GM18861 (cell line): ENCODE results near the gene ARID1B.

Source experiments
- ATAC-seq: cut with Tn5 transposase; IDR thresholded peaks from one replicate; pipeline ENCODE4 v1.9.1; 2021; ENCODE audit not compliant: unreplicated experiment

Gene ARID1B

DNA sequence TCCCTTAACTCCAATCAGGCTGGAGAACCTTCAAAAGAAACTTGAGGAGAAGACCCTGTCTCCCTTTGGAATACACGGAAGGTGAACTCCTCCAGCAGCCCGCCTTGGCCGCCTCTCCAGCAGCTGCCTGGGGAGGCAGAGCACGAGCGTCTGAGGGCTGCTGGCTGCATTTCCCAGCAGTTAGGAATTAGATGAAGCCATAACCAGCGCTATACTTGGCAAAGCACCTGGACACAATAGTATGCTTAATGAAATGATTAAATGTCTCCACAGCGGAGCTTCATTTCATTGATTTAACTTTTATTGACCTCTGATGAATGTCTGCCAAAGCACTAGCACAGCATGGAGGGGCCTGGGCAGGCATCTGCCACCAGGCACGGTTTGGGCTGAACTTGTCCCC, 472.6 kb downstream of the ARID1B start:
- ATAC-seq = no peak

DNA sequence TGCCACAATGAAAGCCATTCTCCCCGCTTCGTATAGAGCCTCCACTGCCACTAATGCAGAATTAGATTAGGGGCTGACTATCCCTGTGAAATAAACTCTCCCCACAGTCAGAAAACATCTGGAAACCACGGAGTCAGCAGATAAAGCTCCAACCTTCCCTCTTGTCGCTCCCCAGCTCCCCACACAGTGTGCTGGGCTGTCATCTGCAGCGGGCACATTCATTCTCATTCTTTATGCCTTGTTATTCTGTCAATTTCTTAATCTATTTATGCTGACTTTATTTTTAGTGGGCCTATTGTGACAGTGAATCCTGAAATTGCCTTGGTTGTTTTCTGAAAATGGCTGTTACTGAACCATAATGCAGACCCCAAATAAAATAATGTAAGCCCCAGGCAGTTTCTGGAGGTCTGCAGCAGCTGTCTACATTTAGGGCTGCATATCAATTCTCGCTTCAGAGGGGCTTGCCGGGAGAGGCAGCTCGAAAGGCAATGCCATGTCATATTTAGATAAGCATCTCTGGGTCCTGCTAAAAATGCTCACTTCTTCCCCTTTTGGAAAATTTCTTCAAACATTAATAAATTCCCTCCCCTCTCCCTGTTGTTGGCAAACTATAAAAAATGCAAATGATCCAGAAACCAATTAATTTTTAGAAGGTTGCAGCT, 474.5 kb downstream of the ARID1B start:
- no peak for ATAC-seq

DNA sequence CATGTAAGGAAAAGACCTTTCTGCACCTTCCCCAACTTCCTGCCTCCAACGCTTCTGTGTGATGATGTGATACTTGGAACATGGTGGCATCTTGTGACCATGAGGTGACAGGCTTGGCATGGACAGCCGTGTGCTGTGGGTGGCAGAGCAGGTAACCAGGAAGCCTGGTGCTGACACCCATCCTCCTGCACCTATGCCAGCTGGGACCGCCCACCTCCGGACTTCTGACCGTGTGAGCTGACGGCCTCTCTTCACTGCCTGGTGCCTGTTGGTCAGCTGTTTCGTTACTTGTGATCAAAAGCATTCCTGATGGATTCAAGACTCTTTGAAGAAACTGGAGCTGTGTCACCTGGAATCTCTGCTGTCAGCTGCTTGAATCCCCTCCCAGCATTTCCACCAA, 475.8 kb downstream of the ARID1B start:
- ATAC-seq = no peak

DNA sequence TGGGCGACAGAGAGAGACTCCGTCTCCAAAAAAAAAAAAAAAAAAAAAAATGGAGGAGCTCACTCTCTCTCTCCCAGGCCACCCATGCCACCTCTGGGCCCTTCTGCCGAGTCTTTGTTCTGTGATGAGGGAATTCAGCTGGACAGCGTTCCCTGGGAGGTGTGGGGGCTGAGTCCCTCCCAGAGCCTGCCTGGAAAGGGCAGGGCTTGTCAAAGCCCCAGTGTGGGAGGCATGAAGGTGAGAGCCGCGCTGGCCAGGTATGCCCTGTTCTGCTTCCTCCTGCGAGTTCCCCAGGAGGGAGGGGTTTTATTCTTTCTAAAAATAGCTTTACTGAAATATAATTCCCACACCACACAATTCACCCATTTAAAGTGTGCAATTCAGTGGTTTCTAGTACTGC, 476.5 kb downstream of the ARID1B start:
- no peak for ATAC-seq

DNA sequence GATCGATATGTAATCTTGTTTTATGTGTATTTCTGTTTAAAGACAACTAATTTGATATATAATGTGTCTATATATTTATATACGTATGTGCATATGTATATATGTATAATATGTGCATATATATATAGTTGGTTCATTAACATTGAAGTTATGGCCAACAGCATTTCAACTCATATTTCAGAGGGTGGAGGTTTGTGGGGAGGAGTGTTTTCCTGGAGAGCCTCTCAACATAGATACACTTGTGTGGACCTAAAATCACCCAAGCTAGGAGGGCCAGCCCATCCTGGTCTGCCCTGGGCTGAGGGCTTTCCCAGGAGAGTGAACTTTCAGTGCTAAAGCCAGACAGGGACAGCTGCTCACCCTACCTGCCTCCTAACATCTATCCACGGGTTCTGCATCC, 477.4 kb downstream of the ARID1B start:
- no peak for ATAC-seq

DNA sequence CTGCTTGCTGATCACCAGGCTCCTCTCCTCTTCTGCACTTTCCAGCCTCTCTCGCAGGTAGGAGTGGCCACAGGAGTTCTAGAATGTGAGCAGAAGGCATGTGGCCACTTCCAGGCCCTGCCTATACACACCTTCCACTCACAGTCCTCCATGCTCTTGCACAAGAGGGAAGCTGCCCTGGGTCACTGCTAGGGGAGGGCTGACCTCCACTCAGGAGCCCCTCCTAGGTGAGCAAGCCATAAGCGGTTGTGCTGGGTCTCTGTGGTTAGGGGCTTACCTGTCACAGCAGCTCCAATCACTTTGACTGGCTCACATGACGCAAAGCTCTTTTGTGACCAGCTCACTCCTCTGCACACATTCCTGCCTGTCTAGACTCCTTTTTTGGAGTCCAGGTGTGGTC, 477.9 kb downstream of the ARID1B start:
- no peak for ATAC-seq

DNA sequence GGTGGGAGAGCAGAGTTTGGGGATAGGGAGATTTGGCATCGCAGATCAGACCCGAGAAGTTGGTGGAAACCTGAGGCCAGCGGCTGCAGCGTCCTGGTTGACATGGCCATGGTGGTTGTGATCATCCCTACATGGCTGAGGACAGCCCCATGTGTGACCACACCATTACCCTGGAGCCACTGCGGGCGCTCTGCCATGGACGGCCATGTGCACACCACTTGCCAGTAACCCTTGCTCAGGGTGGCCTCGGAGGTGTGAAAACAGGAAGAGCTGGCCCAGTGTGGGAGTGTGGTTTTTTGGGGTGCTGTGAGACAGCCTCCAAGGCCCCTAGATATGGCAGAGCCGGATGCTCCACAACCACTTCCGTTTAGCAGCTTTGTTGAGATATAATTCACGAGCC, 481.7 kb downstream of the ARID1B start:
- no peak for ATAC-seq

DNA sequence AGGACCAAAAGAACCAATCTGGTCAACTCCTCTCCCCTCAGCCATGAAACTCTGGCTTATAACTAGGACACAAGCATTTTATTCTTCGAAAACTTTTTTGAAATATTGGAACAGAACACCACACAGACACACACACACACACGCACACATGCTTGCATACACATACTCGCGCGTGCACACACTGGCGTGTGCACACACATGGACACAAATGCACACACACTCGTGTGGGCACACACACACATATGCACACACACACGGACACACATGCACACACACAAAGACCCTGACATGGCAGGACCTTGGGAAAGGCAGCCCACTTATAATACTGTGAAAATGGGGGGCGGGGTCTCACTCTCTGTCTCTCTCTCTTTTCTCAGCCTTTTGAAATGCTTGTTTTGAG, 482.3 kb downstream of the ARID1B start:
- no peak for ATAC-seq
